Activated B cell treated with CpG ODN at 0.5 μM for 24 hours (primary cell): ENCODE measurements around the gene IGF2R. TPM values are rescaled to one million over a fixed set of nuclear protein-coding genes. Genes with fewer than 3 reads are reported as not detected.

ENCODE experiments used
- ATAC-seq: fragments of 200-7000 bp; cut with Tn5 transposase; one replicate; pipeline ENCODE4 v1.10.0; 2021; ENCODE audit warnings: low read depth, mild to moderate bottlenecking, moderate library complexity
- CTCF ChIA-PET: fragments of 350-600 bp; sonication (Branson Sonifier 250); formaldehyde crosslinking; loops from one replicate; lab custom pipeline; 2021; ENCODE audit warnings: antibody characterized with exemption; lab: Charles Lee
- POLR2A ChIA-PET: fragments of 350-600 bp; sonication (Branson Sonifier 250); formaldehyde crosslinking; loops from one replicate; lab custom pipeline; 2021; ENCODE audit warnings: antibody characterized with exemption; lab: Charles Lee
- DNase-seq: peaks from one replicate; pipeline ENCODE4 v3.0.0; 2022
- H3K27ac Mint-ChIP-seq: one replicate; pipeline ENCODE4 v1.8.0; 2020; ENCODE audit warnings: mixed read lengths
- H3K27me3 Mint-ChIP-seq: one replicate; pipeline ENCODE4 v1.8.0; 2021; ENCODE audit warnings: mixed read lengths
- H3K36me3 Mint-ChIP-seq: one replicate; pipeline ENCODE4 v1.8.0; 2021; ENCODE audit warnings: low read depth, mixed read lengths
- H3K4me1 Mint-ChIP-seq: one replicate; pipeline ENCODE4 v1.8.0; 2021; ENCODE audit warnings: mixed read lengths
- H3K4me3 Mint-ChIP-seq: one replicate; pipeline ENCODE4 v1.8.0; 2020; ENCODE audit warnings: mild to moderate bottlenecking, mixed read lengths
- H3K9me3 Mint-ChIP-seq: one replicate; pipeline ENCODE4 v1.8.0; 2020; ENCODE audit warnings: mixed read lengths
- CTCF ChIP-seq: fragments of 200-600 bp; IDR thresholded peaks from one replicate; pipeline ENCODE4 v1.8.0; 2022; ENCODE audit warnings: antibody characterized with exemption, mild to moderate bottlenecking
- intact Hi-C: fragments of 100-400 bp; cut with micrococcal nuclease; formaldehyde crosslinking; loops from one replicate; pipeline ENCODE4 v1.15.1; 2024
- total RNA-seq: library from RNA; stranded (reverse); gene quantifications from 2 replicates; pipeline ENCODE4 v1.2.3, GENCODE V29; 2022

Gene IGF2R
- total RNA-seq, 1 donor from 2014 or later = 79.5 TPM

GRCh38 chr6:159980474-159980873 lies 11.6 kb downstream of the IGF2R start:
- POLR2A ChIA-PET = interaction anchor here (2.4 to 6.9 kb wide), 3 partner anchors 12 to 191 kb away, joined by 13 to 69 read pairs (median 20); partner anchors contain the start of genes IGF2R, MRPL18 and TCP1
- ATAC-seq = no peak
- Mint-ChIP-seq H3K9me3 (no peaks in the 10 kb centered on the region), H3K36me3 (peaks cover under 1% of the 10 kb centered on the region), H3K4me3 (peak overlapping the region; percentile 77), H3K27me3 (no peaks in the 10 kb centered on the region), H3K27ac (no peak overlapping the region), H3K4me1 (peaks cover 91% of the 10 kb centered on the region)
- no peak for DNase-seq
- TF ChIP-seq CTCF = no peak
- CTCF ChIA-PET = no interaction called here
- intact Hi-C loops = no loop called here

DNA sequence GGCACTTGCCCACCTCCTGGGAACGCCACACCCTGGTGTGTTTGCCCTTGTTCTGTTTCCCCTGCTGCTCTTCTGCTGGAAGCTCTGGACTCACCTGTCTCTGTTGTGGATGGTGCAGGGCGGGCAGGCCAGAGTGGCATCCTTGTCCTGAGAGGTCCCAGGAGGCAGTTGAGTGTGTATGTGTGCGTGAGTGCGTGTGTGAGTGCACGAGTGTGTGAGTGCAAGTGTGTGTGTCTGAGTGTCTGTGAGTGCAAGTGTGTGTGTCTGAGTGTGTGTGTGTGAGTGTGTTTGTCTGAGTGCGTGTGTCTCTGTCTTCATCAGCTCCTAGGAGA lies 12.2 kb downstream of the IGF2R start:
- H3K9me3 Mint-ChIP-seq = no peaks in the 10 kb centered on the region
- intact Hi-C loops = no loop called here
- CTCF ChIA-PET = interaction anchor here (0.8 kb wide), 1 partner anchor 9 kb away, joined by 5 read pairs; no protein-coding TSS in a partner anchor
- no peaks in the 10 kb centered on the region for H3K27me3 Mint-ChIP-seq
- POLR2A ChIA-PET = interaction anchor here (1.0 to 6.9 kb wide), 4 partner anchors 9 to 254 kb away, joined by 6 to 69 read pairs (median 10); partner anchors contain the start of genes IGF2R, MRPL18, TCP1 and WTAP
- H3K27ac Mint-ChIP-seq = peak overlapping the region; percentile 85
- peaks cover 1% of the 10 kb centered on the region for H3K36me3 Mint-ChIP-seq
- no peak for ATAC-seq
- TF ChIP-seq CTCF = no peak
- peak overlapping the region; percentile 77 for H3K4me3 Mint-ChIP-seq
- no peak for DNase-seq
- peaks cover 89% of the 10 kb centered on the region for H3K4me1 Mint-ChIP-seq

DNA sequence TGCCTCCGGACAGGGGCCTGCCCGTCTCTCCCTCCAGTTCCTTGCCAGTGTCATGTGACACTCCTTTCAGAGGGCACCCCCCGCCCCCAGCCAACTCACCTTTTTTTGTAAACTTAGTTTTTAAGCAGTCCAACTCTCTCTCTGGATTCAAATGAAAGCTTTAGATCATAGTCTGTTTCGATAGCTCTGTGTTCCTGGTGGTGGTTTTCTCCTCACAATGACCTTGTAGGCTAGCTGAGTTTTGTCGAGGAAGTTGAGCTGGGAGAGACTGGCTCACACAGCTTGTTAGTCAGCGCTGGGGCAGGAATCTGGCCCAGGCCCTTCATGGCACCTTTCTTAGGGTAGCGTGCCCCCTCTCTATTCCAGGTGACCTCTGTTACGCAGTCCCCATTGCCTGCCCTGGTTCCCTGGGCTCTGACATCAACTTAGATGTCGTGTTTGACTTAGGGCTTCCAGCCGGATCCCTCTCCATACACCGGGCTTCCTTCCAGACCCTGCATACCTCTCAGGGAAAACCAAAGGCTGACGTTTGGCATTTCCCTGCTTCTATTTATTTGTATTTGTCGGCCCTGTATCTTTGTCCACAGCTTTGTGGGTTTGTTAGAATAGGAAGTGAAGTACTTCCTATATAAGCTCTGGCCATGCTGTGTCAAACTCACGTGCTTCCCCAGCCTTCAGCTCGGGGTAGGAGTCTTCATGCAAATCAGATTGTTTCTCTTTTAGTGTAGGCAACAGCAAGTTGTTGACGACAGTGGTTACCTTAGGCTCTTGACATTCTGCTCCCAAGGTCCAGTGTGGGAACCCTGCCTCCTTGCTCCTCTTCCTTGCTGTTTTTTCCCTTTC lies 12.7 kb downstream of the IGF2R start:
- TF ChIP-seq CTCF = no peak
- intact Hi-C loops = no loop called here
- DNase-seq (no peak), ATAC-seq (peak; percentile 48)
- H3K4me1 Mint-ChIP-seq = peaks cover 90% of the 10 kb centered on the region
- peaks cover 1% of the 10 kb centered on the region for H3K36me3 Mint-ChIP-seq
- no peaks in the 10 kb centered on the region for H3K27me3 Mint-ChIP-seq
- ChIA-PET POLR2A (interaction anchor here (0.6 to 6.9 kb wide), 5 partner anchors 8 to 255 kb away, joined by 3 to 69 read pairs (median 7); partner anchors contain the start of genes IGF2R, MRPL18, TCP1 and WTAP), CTCF (interaction anchor here (0.8 kb wide), 1 partner anchor 8 kb away, joined by 5 read pairs; no protein-coding TSS in a partner anchor)
- no peaks in the 10 kb centered on the region for H3K9me3 Mint-ChIP-seq
- peak overlapping the region; percentile 77 for H3K4me3 Mint-ChIP-seq
- H3K27ac Mint-ChIP-seq = peak overlapping the region; percentile 85

DNA sequence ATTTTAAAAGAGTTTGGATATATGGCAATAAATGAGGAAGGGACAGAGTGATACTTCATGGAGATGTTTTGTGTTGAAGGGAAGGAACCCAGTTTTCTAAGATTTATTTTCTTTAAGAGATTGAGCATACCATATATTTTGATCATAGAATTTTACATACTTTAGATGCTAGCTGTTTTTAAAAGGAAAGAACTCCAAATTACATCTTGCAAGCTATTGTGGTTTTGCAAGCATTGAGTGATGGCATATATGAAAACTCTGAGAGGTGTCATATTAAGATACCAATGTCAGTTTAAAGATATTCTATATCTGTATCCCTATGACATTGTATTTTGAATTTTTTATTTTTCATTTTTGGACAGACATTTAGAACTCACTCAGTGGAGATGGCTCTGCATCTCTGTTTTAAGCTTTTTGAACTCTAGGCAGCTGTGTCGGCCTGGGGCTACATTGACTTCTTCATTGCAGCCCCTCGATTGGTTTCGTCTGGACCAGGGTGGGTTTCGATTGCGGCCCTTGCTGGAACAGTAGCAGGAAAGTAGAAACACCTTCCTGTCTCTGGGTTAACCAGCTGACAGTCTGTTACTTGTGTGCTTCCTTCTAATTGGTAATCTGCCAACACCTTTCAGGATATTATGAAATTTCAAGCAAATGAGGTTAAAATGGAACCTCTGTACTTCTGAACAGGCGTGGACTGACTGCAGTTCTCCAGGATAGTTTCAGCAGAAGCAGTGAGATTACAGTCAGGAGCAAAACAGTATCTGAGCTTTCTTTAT lies 14.0 kb downstream of the IGF2R start:
- CTCF ChIA-PET = no interaction called here

More for the DNA sequence above, 14.0 kb downstream of the IGF2R start:
- ATAC-seq = no peak
- H3K4me1 Mint-ChIP-seq = peaks cover 79% of the 10 kb centered on the region
- H3K27ac Mint-ChIP-seq = peak overlapping the region; percentile 85
- no peaks in the 10 kb centered on the region for H3K27me3 Mint-ChIP-seq
- DNase-seq = no peak
- intact Hi-C loops = no loop called here
- no peak for TF ChIP-seq CTCF
- POLR2A ChIA-PET = interaction anchor here (2.7 to 6.9 kb wide), 2 partner anchors 15 to 193 kb away, joined by 13 to 69 read pairs; partner anchors contain the start of genes IGF2R, MRPL18 and TCP1
- peak overlapping the region; percentile 33 for H3K4me3 Mint-ChIP-seq
- no peaks in the 10 kb centered on the region for H3K9me3 Mint-ChIP-seq
- peaks cover 1% of the 10 kb centered on the region for H3K36me3 Mint-ChIP-seq
